ENCODE data around the gene PCSK9.

- TF ChIP-seq POLR2A (IDR thresholded peaks at IDR 0.05): no peak
- no peak for TF ChIP-seq CTCF (IDR thresholded peaks at IDR 0.05)
Measured at GRCh38 chr1:55045430-55045829, 6.1 kb downstream of the PCSK9 start.

All from thyroid gland (tissue), 4 donors.